ENCODE data around the gene ZNF407. TPM values are rescaled to one million over a fixed set of nuclear protein-coding genes. Genes with fewer than 3 reads are reported as not detected.

The ZNF407 gene
- total RNA-seq, 1 experiment from 2014 or later, result 7.6 TPM

DNA sequence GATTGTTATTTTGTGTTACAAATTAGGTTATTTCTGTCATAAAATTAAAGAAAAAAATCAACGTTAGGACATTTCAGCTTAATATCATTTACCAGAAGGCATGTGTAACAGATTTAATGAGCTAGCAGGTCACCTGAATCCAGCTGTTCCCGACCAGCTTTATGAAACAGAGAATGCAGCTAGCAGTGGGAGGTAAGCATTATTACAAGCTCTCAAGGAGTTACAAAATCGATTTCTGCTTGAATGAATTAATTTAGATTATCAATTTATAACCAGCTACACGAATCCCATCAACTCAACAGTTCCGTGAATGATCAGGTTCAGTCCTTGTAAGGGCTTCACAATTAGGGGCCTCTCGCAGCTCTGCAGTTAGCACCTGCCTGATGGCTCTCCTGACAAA lies 399.3 kb downstream of the ZNF407 start:
- Histone ChIP-seq H3K9ac (ENCODE audit: low read length) (no peak overlapping the region), H4K20me1 (ENCODE audit: insufficient read depth) (no peaks in the 10 kb centered on the region), H3K4me3 (replicated peaks in 1 of 2; ENCODE audit: low read depth in 1 of 2, low read length in 2 of 2) (no peak overlapping the region), H3K4me2 (ENCODE audit: low read length) (no peak overlapping the region), H3K9me2 (ENCODE audit: insufficient read depth) (no peaks in the 10 kb centered on the region), H3K27me3 (ENCODE audit: insufficient read depth, low read length) (no peaks in the 10 kb centered on the region), H3K4me1 (ENCODE audit: control insufficient read depth in 1 of 2, insufficient read depth in 2 of 2, low read length in 2 of 2) (peaks cover 4 to 18% of the 10 kb centered on the region in 2 experiments; a peak in 3 of 4 replicates), H3K9me3 (ENCODE audit: control insufficient read depth in 1 of 2, insufficient read depth in 1 of 2, low read depth in 1 of 2, low read length in 2 of 2) (no peaks in the 10 kb centered on the region), H3K36me3 (ENCODE audit: control insufficient read depth in 1 of 2, insufficient read depth in 2 of 2, low read length in 2 of 2) (no peaks in the 10 kb centered on the region), H2AFZ (ENCODE audit: low read depth, low read length, poor library complexity, severe bottlenecking) (no peak overlapping the region), H3K79me2 (ENCODE audit: insufficient read depth, low read length) (no peaks in the 10 kb centered on the region), H3K27ac (ENCODE audit: low read depth, low read length) (no peak overlapping the region)
- POLR2A ChIA-PET, result no interaction called here
- BruUV-seq (replicated peaks), result no TSS peak
- no peak for TF ChIP-seq ZNF274 (IDR thresholded peaks at IDR 0.05; ENCODE audit: low read depth, low read length)
- TF ChIP-seq POLR2A (IDR thresholded peaks at IDR 0.05; ENCODE audit: borderline replicate concordance, extremely low read depth, insufficient read depth, insufficient read length), result no peak
- TF ChIP-seq FOSL1 (IDR thresholded peaks at IDR 0.05; ENCODE audit: low read depth), result no peak
- TF ChIP-seq SP1 (IDR thresholded peaks at IDR 0.05; ENCODE audit: low read depth), result no peak
- TF ChIP-seq TCF7L2 (IDR thresholded peaks at IDR 0.05; ENCODE audit: borderline replicate concordance, extremely low read depth, insufficient read depth, insufficient read length), result no peak
- TF ChIP-seq, protein P1, sequence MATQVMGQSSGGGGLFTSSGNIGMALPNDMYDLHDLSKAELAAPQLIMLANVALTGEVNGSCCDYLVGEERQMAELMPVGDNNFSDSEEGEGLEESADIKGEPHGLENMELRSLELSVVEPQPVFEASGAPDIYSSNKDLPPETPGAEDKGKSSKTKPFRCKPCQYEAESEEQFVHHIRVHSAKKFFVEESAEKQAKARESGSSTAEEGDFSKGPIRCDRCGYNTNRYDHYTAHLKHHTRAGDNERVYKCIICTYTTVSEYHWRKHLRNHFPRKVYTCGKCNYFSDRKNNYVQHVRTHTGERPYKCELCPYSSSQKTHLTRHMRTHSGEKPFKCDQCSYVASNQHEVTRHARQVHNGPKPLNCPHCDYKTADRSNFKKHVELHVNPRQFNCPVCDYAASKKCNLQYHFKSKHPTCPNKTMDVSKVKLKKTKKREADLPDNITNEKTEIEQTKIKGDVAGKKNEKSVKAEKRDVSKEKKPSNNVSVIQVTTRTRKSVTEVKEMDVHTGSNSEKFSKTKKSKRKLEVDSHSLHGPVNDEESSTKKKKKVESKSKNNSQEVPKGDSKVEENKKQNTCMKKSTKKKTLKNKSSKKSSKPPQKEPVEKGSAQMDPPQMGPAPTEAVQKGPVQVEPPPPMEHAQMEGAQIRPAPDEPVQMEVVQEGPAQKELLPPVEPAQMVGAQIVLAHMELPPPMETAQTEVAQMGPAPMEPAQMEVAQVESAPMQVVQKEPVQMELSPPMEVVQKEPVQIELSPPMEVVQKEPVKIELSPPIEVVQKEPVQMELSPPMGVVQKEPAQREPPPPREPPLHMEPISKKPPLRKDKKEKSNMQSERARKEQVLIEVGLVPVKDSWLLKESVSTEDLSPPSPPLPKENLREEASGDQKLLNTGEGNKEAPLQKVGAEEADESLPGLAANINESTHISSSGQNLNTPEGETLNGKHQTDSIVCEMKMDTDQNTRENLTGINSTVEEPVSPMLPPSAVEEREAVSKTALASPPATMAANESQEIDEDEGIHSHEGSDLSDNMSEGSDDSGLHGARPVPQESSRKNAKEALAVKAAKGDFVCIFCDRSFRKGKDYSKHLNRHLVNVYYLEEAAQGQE (IDR thresholded peaks at IDR 0.05; ENCODE audit: low read depth), result no peak
- TF ChIP-seq CBX3 (IDR thresholded peaks at IDR 0.05; ENCODE audit: low read depth), result no peak
- TF ChIP-seq YY1 (IDR thresholded peaks at IDR 0.05; ENCODE audit: extremely low read depth, insufficient replicate concordance, low read depth, low read length), result no peak
- TF ChIP-seq JUND (IDR thresholded peaks at IDR 0.05), result no peak
- no peak for TF ChIP-seq EZH2phosphoT487 (IDR thresholded peaks at IDR 0.05; ENCODE audit: borderline replicate concordance)
- no peak for TF ChIP-seq SIN3A (IDR thresholded peaks at IDR 0.05; ENCODE audit: low read depth)
- TF ChIP-seq, protein P2, sequence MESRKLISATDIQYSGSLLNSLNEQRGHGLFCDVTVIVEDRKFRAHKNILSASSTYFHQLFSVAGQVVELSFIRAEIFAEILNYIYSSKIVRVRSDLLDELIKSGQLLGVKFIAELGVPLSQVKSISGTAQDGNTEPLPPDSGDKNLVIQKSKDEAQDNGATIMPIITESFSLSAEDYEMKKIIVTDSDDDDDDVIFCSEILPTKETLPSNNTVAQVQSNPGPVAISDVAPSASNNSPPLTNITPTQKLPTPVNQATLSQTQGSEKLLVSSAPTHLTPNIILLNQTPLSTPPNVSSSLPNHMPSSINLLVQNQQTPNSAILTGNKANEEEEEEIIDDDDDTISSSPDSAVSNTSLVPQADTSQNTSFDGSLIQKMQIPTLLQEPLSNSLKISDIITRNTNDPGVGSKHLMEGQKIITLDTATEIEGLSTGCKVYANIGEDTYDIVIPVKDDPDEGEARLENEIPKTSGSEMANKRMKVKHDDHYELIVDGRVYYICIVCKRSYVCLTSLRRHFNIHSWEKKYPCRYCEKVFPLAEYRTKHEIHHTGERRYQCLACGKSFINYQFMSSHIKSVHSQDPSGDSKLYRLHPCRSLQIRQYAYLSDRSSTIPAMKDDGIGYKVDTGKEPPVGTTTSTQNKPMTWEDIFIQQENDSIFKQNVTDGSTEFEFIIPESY (IDR thresholded peaks at IDR 0.05; ENCODE audit: extremely low read depth, insufficient replicate concordance, low read length), result no peak
- no peak for TF ChIP-seq ZFX (IDR thresholded peaks at IDR 0.05)
- TF ChIP-seq EZH2 (IDR thresholded peaks at IDR 0.05), result no peak
- intact Hi-C loops (cut with micrococcal nuclease), result no loop called here
- DNase-seq (ENCODE audit: low read depth, low spot score) (no peak), ATAC-seq (no peak)
- CTCF ChIA-PET, result no interaction called here
- RAD21 ChIA-PET (ENCODE audit: low non-redundant PET in 1 of 2, low total read pairs in 2 of 2, uncharacterized antibody in 2 of 2, unreplicated experiment in 2 of 2), result no interaction called here
